Measurements from ENCODE around the gene CRAMP1. TPM values are rescaled to one million over a fixed set of nuclear protein-coding genes. Genes with fewer than 3 reads are reported as not detected.

Gene CRAMP1
- total RNA-seq, 4 donors from 2014 or later, result 2.6 to 25.5 (median 8.6) TPM

DNA sequence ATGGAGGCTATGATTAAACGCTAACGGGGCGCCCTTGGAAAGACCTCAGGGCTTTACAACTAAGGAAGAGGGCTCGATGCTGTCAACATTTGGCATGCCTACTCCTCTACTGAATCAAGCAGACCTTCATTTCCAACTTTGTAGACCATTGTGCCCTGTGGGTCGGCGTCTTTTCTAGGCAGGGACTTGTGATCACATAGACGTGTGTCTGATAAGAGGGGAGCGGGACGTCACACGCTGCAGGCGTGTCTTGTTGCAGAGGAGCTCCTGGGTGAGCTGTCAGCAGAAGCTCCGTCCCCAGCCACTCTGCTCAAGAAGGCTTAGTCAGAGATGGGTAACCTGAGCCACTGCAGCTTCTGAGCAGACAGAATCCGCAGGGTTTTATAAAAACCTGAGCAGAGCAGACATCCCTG, 96.6 kb downstream of the CRAMP1 start:
- Histone ChIP-seq H3K27me3 (no peaks in the 10 kb centered on the region), H3K9me3 (no peaks in the 10 kb centered on the region), H3K4me1 (peaks cover 0 to 20% of the 10 kb centered on the region in 2 donors), H3K36me3 (no peaks in the 10 kb centered on the region), H3K4me3 (no peak overlapping the region), H3K27ac (no peak overlapping the region)
- TF ChIP-seq, protein P1, sequence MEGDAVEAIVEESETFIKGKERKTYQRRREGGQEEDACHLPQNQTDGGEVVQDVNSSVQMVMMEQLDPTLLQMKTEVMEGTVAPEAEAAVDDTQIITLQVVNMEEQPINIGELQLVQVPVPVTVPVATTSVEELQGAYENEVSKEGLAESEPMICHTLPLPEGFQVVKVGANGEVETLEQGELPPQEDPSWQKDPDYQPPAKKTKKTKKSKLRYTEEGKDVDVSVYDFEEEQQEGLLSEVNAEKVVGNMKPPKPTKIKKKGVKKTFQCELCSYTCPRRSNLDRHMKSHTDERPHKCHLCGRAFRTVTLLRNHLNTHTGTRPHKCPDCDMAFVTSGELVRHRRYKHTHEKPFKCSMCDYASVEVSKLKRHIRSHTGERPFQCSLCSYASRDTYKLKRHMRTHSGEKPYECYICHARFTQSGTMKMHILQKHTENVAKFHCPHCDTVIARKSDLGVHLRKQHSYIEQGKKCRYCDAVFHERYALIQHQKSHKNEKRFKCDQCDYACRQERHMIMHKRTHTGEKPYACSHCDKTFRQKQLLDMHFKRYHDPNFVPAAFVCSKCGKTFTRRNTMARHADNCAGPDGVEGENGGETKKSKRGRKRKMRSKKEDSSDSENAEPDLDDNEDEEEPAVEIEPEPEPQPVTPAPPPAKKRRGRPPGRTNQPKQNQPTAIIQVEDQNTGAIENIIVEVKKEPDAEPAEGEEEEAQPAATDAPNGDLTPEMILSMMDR (IDR thresholded peaks at IDR 0.05), result no peak
- no peak for TF ChIP-seq POLR2A (IDR thresholded peaks at IDR 0.05)
- no peak for DNase-seq
- intact Hi-C loops (cut with DNase I; ENCODE audit: low total_unique reads), result no loop called here

DNA sequence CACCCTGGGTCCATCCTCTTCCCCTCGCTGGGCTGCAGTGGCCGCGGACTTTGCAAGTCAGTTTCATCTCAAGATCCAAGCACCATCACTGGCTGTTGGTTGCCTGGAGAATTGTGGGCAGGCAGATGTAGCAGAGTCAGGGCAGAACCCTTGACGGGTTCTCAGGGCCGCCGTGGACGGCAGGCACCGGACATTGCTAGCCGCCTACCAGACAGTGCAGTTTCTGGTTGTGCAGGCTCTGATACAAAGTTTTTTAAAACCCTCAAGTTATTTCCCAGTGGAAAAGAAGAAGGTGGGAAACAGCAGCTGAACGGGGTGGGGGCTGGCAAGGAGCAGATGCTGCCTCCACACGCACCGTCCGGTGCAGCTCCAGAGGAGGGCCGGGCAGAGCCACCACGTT, 97.2 kb downstream of the CRAMP1 start:
- no peak for DNase-seq
- H3K4me3 ChIP-seq, result no peak overlapping the region
- no peaks in the 10 kb centered on the region for H3K36me3 ChIP-seq
- no peak overlapping the region for H3K27ac ChIP-seq
- H3K9me3 ChIP-seq, result no peaks in the 10 kb centered on the region
- no peaks in the 10 kb centered on the region for H3K27me3 ChIP-seq
- intact Hi-C loops (cut with DNase I; ENCODE audit: low total_unique reads), result no loop called here
- no peak for TF ChIP-seq POLR2A (IDR thresholded peaks at IDR 0.05)
- TF ChIP-seq, protein P1 (IDR thresholded peaks at IDR 0.05), result no peak
- H3K4me1 ChIP-seq, result peaks cover 0 to 20% of the 10 kb centered on the region in 2 donors

DNA sequence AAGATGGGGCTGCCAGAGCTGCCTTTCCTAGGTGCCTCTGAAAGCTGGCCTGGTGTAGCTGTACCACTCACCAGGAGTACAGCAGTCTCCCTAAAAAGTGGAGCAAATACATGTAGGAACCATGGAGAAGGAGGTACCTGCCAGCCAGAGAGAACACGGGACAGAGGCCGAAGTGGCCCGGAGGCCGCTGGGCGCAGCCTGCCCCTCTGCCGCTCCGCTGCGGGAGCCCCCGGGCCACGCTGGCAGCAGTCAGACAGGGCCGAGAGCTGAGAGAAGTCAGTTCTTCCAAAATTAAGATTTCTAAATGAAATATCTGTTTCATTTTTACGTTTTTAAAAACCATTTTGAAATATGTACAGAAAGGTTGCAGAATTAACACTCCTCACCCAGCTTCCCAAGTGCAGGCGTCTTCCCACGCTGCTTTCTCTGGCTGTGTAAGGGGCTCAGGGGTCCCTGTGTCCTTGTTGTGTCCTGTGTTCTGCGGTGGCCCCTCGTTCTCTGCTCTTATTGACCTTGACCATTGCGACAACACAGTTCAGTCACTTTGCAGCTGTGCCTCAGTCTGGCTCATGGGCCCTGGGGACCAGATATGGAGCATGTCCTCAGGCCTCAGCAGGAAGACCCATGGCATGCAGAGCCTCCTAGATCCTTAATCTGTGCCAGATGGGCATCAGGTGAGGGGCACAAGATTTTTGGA, 98.8 kb downstream of the CRAMP1 start:
- DNase-seq, result no peak
- TF ChIP-seq, protein P1 (IDR thresholded peaks at IDR 0.05), result no peak
- no peak for TF ChIP-seq POLR2A (IDR thresholded peaks at IDR 0.05)
- H3K27ac ChIP-seq, result no peak overlapping the region
- intact Hi-C loops (cut with DNase I; ENCODE audit: low total_unique reads), result no loop called here
- no peaks in the 10 kb centered on the region for H3K27me3 ChIP-seq
- H3K4me3 ChIP-seq, result no peak overlapping the region
- H3K36me3 ChIP-seq, result no peaks in the 10 kb centered on the region
- no peaks in the 10 kb centered on the region for H3K9me3 ChIP-seq
- H3K4me1 ChIP-seq, result peaks cover 0 to 20% of the 10 kb centered on the region in 2 donors

DNA sequence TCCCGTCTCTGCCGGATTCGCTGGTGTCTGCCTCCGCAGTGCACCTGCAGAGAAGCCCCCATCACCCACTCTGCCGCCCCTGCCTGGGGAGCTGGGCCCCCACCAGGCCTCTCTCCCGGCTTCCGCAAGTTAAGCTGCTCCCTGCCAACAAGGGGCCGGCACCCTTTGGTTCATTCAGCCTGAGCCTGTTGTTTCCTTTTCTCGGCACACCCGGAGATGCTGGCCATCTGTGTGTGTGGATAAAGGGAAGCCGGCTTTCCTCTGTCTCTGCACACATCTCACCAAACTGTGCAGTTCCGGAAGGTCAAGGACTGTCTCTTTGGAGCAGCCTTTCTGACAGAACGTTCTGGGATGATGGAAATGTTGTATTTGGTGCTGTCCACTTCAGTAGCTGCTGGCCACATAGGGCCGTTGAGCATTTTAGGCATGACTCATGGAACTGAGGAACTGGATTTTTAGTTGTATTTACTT, 100.7 kb downstream of the CRAMP1 start:
- Histone ChIP-seq H3K27ac (no peak overlapping the region), H3K36me3 (no peaks in the 10 kb centered on the region), H3K9me3 (no peaks in the 10 kb centered on the region), H3K4me1 (peaks cover 0 to 9% of the 10 kb centered on the region in 2 donors), H3K4me3 (no peak overlapping the region), H3K27me3 (no peaks in the 10 kb centered on the region)
- TF ChIP-seq, protein P1 (IDR thresholded peaks at IDR 0.05), result no peak
- no peak for TF ChIP-seq POLR2A (IDR thresholded peaks at IDR 0.05)
- DNase-seq, result no peak
- intact Hi-C loops (cut with DNase I; ENCODE audit: low total_unique reads), result no loop called here

DNA sequence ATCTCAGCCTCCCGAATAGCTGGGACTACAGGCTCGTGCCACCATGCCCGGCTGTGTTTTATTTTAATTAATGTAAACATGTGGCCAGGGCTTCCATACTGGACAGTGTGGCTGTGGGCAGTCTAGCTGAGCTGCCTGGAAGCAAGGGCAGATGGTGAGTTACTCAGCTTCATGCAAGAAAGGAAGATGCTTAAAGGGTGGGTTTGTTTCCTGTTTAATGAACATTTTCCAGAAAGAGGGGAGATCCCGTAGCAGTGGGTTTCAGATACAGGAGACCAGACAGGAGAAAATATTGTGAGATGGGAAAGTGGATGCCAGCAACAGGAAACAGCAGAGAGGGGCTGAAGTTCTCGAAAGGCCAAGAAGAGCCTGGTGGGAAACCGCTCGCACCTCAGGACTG, 101.2 kb downstream of the CRAMP1 start:
- Histone ChIP-seq H3K27ac (no peak overlapping the region), H3K4me3 (no peak overlapping the region), H3K36me3 (no peaks in the 10 kb centered on the region), H3K4me1 (peaks cover 0 to 5% of the 10 kb centered on the region in 2 donors), H3K9me3 (no peaks in the 10 kb centered on the region), H3K27me3 (no peaks in the 10 kb centered on the region)
- TF ChIP-seq, protein P1 (IDR thresholded peaks at IDR 0.05), result no peak
- no peak for TF ChIP-seq POLR2A (IDR thresholded peaks at IDR 0.05)
- intact Hi-C loops (cut with DNase I; ENCODE audit: low total_unique reads), result no loop called here
- no peak for DNase-seq
